SK-N-MC (cell line): ENCODE data around the gene PLEKHA5.

Experiments used
- EZH2 ChIP-seq: fragments of 200-600 bp; sonication (generic); IDR thresholded peaks from one replicate; pipeline ENCODE4 v1.6.1; 2017; ENCODE audit warnings: antibody characterized with exemption
- FOXP2 ChIP-seq: optimal IDR thresholded peaks from 2 replicates; pipeline ENCODE3; 2011; ENCODE audit warnings: mild to moderate bottlenecking, moderate library complexity; ENCODE audit not compliant: insufficient read depth; ENCODE audit errors: extremely low read length, control extremely low read depth
- POLR2AphosphoS5 ChIP-seq: IDR thresholded peaks from 2 replicates; pipeline ENCODE4 v1.6.1; 2012; ENCODE audit warnings: mild to moderate bottlenecking, low read depth, low read length, borderline replicate concordance

GRCh38 chr12:19322376-19322775 is 192.8 kb downstream of the PLEKHA5 start:
- TF ChIP-seq POLR2AphosphoS5 (no peak), EZH2 (no peak), FOXP2 (no peak)
